ENCODE measurements around the gene ASB7. TPM values are rescaled to one million over a fixed set of nuclear protein-coding genes. Genes with fewer than 3 reads are reported as not detected.

ASB7 gene
- total RNA-seq, 2 donors from 2014 or later, result 16.2 to 17.8 TPM

- H3K9me3 ChIP-seq, result no peaks in the 10 kb centered on the region
- peak; percentile 69 for DNase-seq
- H3K4me1 ChIP-seq, result no peaks in the 10 kb centered on the region
- no peak overlapping the region for H3K9ac ChIP-seq (ENCODE audit: low read depth in 2 of 2, low read length in 2 of 2)
- intact Hi-C loops (cut with DNase I), result loop anchor here (5.0 kb wide), 2 partner anchors 244 to 379 kb away; no protein-coding TSS in a partner anchor
- H3K27me3 ChIP-seq, result no peaks in the 10 kb centered on the region
- no peak overlapping the region for H3K27ac ChIP-seq
- TF ChIP-seq, protein P1, sequence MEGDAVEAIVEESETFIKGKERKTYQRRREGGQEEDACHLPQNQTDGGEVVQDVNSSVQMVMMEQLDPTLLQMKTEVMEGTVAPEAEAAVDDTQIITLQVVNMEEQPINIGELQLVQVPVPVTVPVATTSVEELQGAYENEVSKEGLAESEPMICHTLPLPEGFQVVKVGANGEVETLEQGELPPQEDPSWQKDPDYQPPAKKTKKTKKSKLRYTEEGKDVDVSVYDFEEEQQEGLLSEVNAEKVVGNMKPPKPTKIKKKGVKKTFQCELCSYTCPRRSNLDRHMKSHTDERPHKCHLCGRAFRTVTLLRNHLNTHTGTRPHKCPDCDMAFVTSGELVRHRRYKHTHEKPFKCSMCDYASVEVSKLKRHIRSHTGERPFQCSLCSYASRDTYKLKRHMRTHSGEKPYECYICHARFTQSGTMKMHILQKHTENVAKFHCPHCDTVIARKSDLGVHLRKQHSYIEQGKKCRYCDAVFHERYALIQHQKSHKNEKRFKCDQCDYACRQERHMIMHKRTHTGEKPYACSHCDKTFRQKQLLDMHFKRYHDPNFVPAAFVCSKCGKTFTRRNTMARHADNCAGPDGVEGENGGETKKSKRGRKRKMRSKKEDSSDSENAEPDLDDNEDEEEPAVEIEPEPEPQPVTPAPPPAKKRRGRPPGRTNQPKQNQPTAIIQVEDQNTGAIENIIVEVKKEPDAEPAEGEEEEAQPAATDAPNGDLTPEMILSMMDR (IDR thresholded peaks at IDR 0.05), result peak; percentile 82
- no peak overlapping the region for H3K4me3 ChIP-seq
- H3K36me3 ChIP-seq, result no peaks in the 10 kb centered on the region
Observed at GRCh38 chr15:100627789-100628395, 25.5 kb downstream of the ASB7 start.

DNA sequence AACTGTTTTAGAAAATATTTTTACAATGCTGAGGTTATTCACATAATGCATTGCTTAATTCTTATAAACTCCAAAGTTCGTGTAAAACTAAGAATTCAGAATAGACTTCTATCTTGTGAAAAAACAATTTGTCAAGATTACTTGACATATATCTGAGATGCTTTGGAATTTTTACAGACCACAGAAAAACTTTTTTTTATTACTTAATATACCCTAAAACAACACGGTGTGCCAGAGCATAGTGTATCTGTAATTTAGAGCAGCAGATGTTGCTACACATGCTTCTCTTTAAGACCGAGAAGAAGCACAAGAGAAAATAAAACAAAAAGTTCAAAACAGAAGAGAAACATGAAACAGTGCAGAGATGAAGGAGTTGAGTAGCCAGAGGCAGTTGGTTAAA is 26.4 kb downstream of the ASB7 start:
- intact Hi-C loops (cut with DNase I), result loop anchor here (5.0 kb wide), 2 partner anchors 244 to 379 kb away; no protein-coding TSS in a partner anchor

GRCh38 chr15:100631831-100632230 is 29.4 kb downstream of the ASB7 start:
- Histone ChIP-seq H3K27ac (no peak overlapping the region), H3K9me3 (no peaks in the 10 kb centered on the region), H3K4me3 (no peak overlapping the region), H3K27me3 (no peaks in the 10 kb centered on the region), H3K36me3 (no peaks in the 10 kb centered on the region), H3K4me1 (no peaks in the 10 kb centered on the region), H3K9ac (ENCODE audit: low read depth in 2 of 2, low read length in 2 of 2) (no peak overlapping the region)
- DNase-seq, result no peak
- intact Hi-C loops (cut with DNase I), result no loop called here
- TF ChIP-seq, protein P1 (IDR thresholded peaks at IDR 0.05), result no peak

More for the DNA sequence above, 26.4 kb downstream of the ASB7 start:
- no peaks in the 10 kb centered on the region for H3K36me3 ChIP-seq
- no peak overlapping the region for H3K9ac ChIP-seq (ENCODE audit: low read depth in 2 of 2, low read length in 2 of 2)
- no peaks in the 10 kb centered on the region for H3K9me3 ChIP-seq
- TF ChIP-seq, protein P1 (IDR thresholded peaks at IDR 0.05), result no peak
- no peak overlapping the region for H3K4me3 ChIP-seq
- no peaks in the 10 kb centered on the region for H3K27me3 ChIP-seq
- H3K4me1 ChIP-seq, result no peaks in the 10 kb centered on the region
- no peak overlapping the region for H3K27ac ChIP-seq
- no peak for DNase-seq

GRCh38 chr15:100633763-100634075 is 31.3 kb downstream of the ASB7 start:
- Histone ChIP-seq H3K9me3 (no peaks in the 10 kb centered on the region), H3K4me3 (no peak overlapping the region), H3K36me3 (no peaks in the 10 kb centered on the region), H3K9ac (ENCODE audit: low read depth in 2 of 2, low read length in 2 of 2) (no peak overlapping the region), H3K4me1 (peaks cover 3% of the 10 kb centered on the region), H3K27ac (no peak overlapping the region), H3K27me3 (no peaks in the 10 kb centered on the region)
- DNase-seq, result no peak
- intact Hi-C loops (cut with DNase I), result no loop called here
- TF ChIP-seq, protein P1 (IDR thresholded peaks at IDR 0.05), result no peak

- Histone ChIP-seq H3K27ac (no peak overlapping the region), H3K4me3 (no peak overlapping the region), H3K36me3 (no peaks in the 10 kb centered on the region), H3K4me1 (peaks cover 3% of the 10 kb centered on the region), H3K27me3 (no peaks in the 10 kb centered on the region), H3K9ac (ENCODE audit: low read depth in 2 of 2, low read length in 2 of 2) (no peak overlapping the region), H3K9me3 (no peaks in the 10 kb centered on the region)
- intact Hi-C loops (cut with DNase I), result no loop called here
- TF ChIP-seq, protein P1 (IDR thresholded peaks at IDR 0.05), result no peak
- DNase-seq, result no peak
Observed at GRCh38 chr15:100635406-100636071, 33.1 kb downstream of the ASB7 start.

Measured in colonic mucosa (tissue), 4 donors.